Measurements from ENCODE around the gene RPUSD1. TPM values are rescaled to one million over a fixed set of nuclear protein-coding genes. Genes with fewer than 3 reads are reported as not detected.

RPUSD1 gene
- total RNA-seq, 1 experiment from 2014 or later = 59.9 TPM

- peaks cover 16 to 39% of the 10 kb centered on the region in 2 experiments for H3K4me1 ChIP-seq (ENCODE audit: control insufficient read depth in 1 of 2, insufficient read depth in 2 of 2, low read length in 2 of 2)
Observed at GRCh38 chr16:792221-792995, 4.2 kb upstream of the RPUSD1 start.

More at GRCh38 chr16:792221-792995, 4.2 kb upstream of the RPUSD1 start:
- POLR2A ChIA-PET = no interaction called here
- Histone ChIP-seq H3K79me2 (ENCODE audit: insufficient read depth, low read length) (peaks cover 41% of the 10 kb centered on the region), H4K20me1 (ENCODE audit: insufficient read depth) (no peaks in the 10 kb centered on the region), H2AFZ (ENCODE audit: low read depth, low read length, poor library complexity, severe bottlenecking) (no peak overlapping the region), H3K9me3 (ENCODE audit: control insufficient read depth in 1 of 2, insufficient read depth in 1 of 2, low read depth in 1 of 2, low read length in 2 of 2) (no peaks in the 10 kb centered on the region), H3K4me3 (replicated peaks in 1 of 2; ENCODE audit: low read depth in 1 of 2, low read length in 2 of 2) (no peak overlapping the region), H3K27me3 (ENCODE audit: insufficient read depth, low read length) (no peaks in the 10 kb centered on the region), H3K36me3 (ENCODE audit: control insufficient read depth in 1 of 2, insufficient read depth in 2 of 2, low read length in 2 of 2) (peaks cover 0 to 25% of the 10 kb centered on the region in 2 experiments; a peak in 3 of 4 replicates), H3K9ac (ENCODE audit: low read length) (no peak overlapping the region), H3K9me2 (ENCODE audit: insufficient read depth) (no peaks in the 10 kb centered on the region), H3K4me2 (ENCODE audit: low read length) (no peak overlapping the region), H3K27ac (ENCODE audit: low read depth, low read length) (no peak overlapping the region; the same call in 1 of the 2 replicates)
- intact Hi-C loops (cut with micrococcal nuclease) = no loop called here
- TF ChIP-seq TCF7L2 (IDR thresholded peaks at IDR 0.05; ENCODE audit: borderline replicate concordance, extremely low read depth, insufficient read depth, insufficient read length) = no peak
- no peak for TF ChIP-seq ATF3 (IDR thresholded peaks at IDR 0.05)
- TF ChIP-seq ZBTB33 (IDR thresholded peaks at IDR 0.05; ENCODE audit: extremely low read depth, insufficient replicate concordance, low read length) = no peak
- no peak for TF ChIP-seq RAD21 (IDR thresholded peaks at IDR 0.05; ENCODE audit: low read depth)
- no peak for TF ChIP-seq CEBPB (IDR thresholded peaks at IDR 0.05; ENCODE audit: low read depth)
- no peak for TF ChIP-seq EZH2 (IDR thresholded peaks at IDR 0.05)
- TF ChIP-seq CBX3 (IDR thresholded peaks at IDR 0.05; ENCODE audit: low read depth) = no peak
- TF ChIP-seq FOSL1 (IDR thresholded peaks at IDR 0.05; ENCODE audit: low read depth) = no peak
- TF ChIP-seq POLR2A (IDR thresholded peaks at IDR 0.05; ENCODE audit: borderline replicate concordance, extremely low read depth, insufficient read depth, insufficient read length) = no peak
- no peak for TF ChIP-seq ZNF274 (IDR thresholded peaks at IDR 0.05; ENCODE audit: low read depth, low read length)
- no peak for TF ChIP-seq EGR1 (IDR thresholded peaks at IDR 0.05; ENCODE audit: low read depth)
- RAD21 ChIA-PET (ENCODE audit: low non-redundant PET in 1 of 2, low total read pairs in 2 of 2, uncharacterized antibody in 2 of 2, unreplicated experiment in 2 of 2) = no interaction called here
- no TSS peak for BruUV-seq (replicated peaks)
- ATAC-seq (no peak), DNase-seq (ENCODE audit: low read depth, low spot score) (no peak)
- CTCF ChIA-PET = no interaction called here

Data from HCT116 (cell line).